ENCODE measurements around the gene KCNA3. TPM values are rescaled to one million over a fixed set of nuclear protein-coding genes. Genes with fewer than 3 reads are reported as not detected.

KCNA3 gene
- total and polyA plus RNA-seq, 9 donors: 0.21 to 2.1 (median 1.1) TPM

Other genes with a start within 250 kb of the KCNA3 start
- 100 to 1,000 TPM in 6 of 7 donors, 10 to 100 TPM in 1; 39.4 to 263 (median 182) TPM for gene PROK1, start 223.8 kb downstream of the KCNA3 start, total RNA-seq
- 100 to 1,000 TPM; 276 to 428 TPM for gene PROK1, start 223.8 kb downstream of the KCNA3 start, polyA plus RNA-seq
- not detected for gene KCNA10, start 155.8 kb downstream of the KCNA3 start, total RNA-seq
- not detected for gene KCNA10, start 155.8 kb downstream of the KCNA3 start, polyA plus RNA-seq
- gene KCNA2, start 68.6 kb downstream of the KCNA3 start, total RNA-seq: 1 to 10 TPM in 1 of 7 donors, under 1 TPM in 6; under 0.01 to 1.7 (median 0.51) TPM
- under 1 TPM; 0.13 to 0.62 TPM for gene KCNA2, start 68.6 kb downstream of the KCNA3 start, polyA plus RNA-seq
- gene CD53, start 198.2 kb upstream of the KCNA3 start, total RNA-seq: 10 to 100 TPM in 3 of 7 donors, 1 to 10 TPM in 4; 6.3 to 23.5 (median 8.0) TPM
- gene CD53, start 198.2 kb upstream of the KCNA3 start, polyA plus RNA-seq: 10 to 100 TPM in 1 of 2 donors, 1 to 10 TPM in 1; 7.4 to 57.1 TPM